H9 (cell line): Measurements from ENCODE around the gene CHID1. TPM values are rescaled to one million over a fixed set of nuclear protein-coding genes. Genes with fewer than 3 reads are reported as not detected.

Experiments used
- DNase-seq: peaks from one replicate; pipeline ENCODE4 v3.0.0-alpha.2; 2017
- H2AFZ ChIP-seq: one replicate; pipeline ENCODE4 v1.6.1; 2013; ENCODE audit warnings: mild to moderate bottlenecking, low read length, control low read depth, moderate library complexity
- H2AK5ac ChIP-seq: 2 replicates; pipeline ENCODE4 v1.6.1; 2013; ENCODE audit warnings: low read length, control low read depth, mixed read lengths; ENCODE audit not compliant: insufficient read length
- H2BK120ac ChIP-seq: one replicate; pipeline ENCODE4 v1.6.1; 2013; ENCODE audit warnings: low read depth, mild to moderate bottlenecking, low read length, control low read depth, inconsistent platforms; ENCODE audit not compliant: poor library complexity, severe bottlenecking
- H2BK12ac ChIP-seq: 2 replicates; pipeline ENCODE4 v1.6.1; 2013; ENCODE audit warnings: low read length, control low read depth, mixed read lengths, low read depth; ENCODE audit not compliant: insufficient read length
- H2BK15ac ChIP-seq: 2 replicates; pipeline ENCODE4 v1.6.1; 2013; ENCODE audit warnings: low read depth, low read length, control low read depth
- H2BK20ac ChIP-seq: one replicate; pipeline ENCODE4 v1.6.1; 2013; ENCODE audit warnings: low read depth, mild to moderate bottlenecking, low read length, control low read depth, inconsistent platforms; ENCODE audit not compliant: poor library complexity, severe bottlenecking
- H2BK5ac ChIP-seq: 2 replicates; pipeline ENCODE4 v1.6.1; 2013; ENCODE audit warnings: low read length, control low read depth, mixed read lengths; ENCODE audit not compliant: insufficient read length
- H3K14ac ChIP-seq: 2 replicates; pipeline ENCODE4 v1.6.1; 2013; ENCODE audit warnings: low read length, control low read depth; ENCODE audit not compliant: insufficient read depth
- H3K18ac ChIP-seq: 2 replicates; pipeline ENCODE4 v1.6.1; 2013; ENCODE audit warnings: low read depth, mild to moderate bottlenecking, mixed read lengths, low read length, control low read depth; ENCODE audit not compliant: insufficient read length
- H3K23ac ChIP-seq: 2 replicates; pipeline ENCODE4 v1.6.1; 2013; ENCODE audit warnings: low read length, control low read depth, mixed read lengths, low read depth; ENCODE audit not compliant: insufficient read length
- H3K23me2 ChIP-seq: 2 replicates; pipeline ENCODE4 v1.6.1; 2013; ENCODE audit warnings: low read depth, mild to moderate bottlenecking, mixed read lengths, low read length, control low read depth; ENCODE audit not compliant: insufficient read length, poor library complexity, severe bottlenecking
- H3K27ac ChIP-seq: 2 replicates; pipeline ENCODE4 v1.5.1; 2013; ENCODE audit warnings: low read length, control low read depth, mixed read lengths, low read depth; ENCODE audit not compliant: insufficient read length
- H3K27me3 ChIP-seq: 2 replicates; pipeline ENCODE4 v1.6.1; 2013; ENCODE audit warnings: low read length, control low read depth, inconsistent platforms; ENCODE audit not compliant: insufficient read depth
- H3K4ac ChIP-seq: 2 replicates; pipeline ENCODE4 v1.6.1; 2013; ENCODE audit warnings: low read depth, mild to moderate bottlenecking, control low read depth, inconsistent platforms, low read length, moderate library complexity
- H3K4me1 ChIP-seq: 2 replicates; pipeline ENCODE4 v1.6.1; 2013; ENCODE audit warnings: low read length, control low read depth, inconsistent platforms; ENCODE audit not compliant: insufficient read depth
- H3K4me2 ChIP-seq: 2 replicates; pipeline ENCODE4 v1.6.1; 2013; ENCODE audit warnings: low read length, control low read depth, mixed read lengths; ENCODE audit not compliant: insufficient read length, insufficient read depth
- H3K56ac ChIP-seq: 2 replicates; pipeline ENCODE4 v1.6.1; 2013; ENCODE audit warnings: low read depth, mild to moderate bottlenecking, mixed read lengths, low read length, control low read depth; ENCODE audit not compliant: insufficient read length
- H3K79me1 ChIP-seq: 2 replicates; pipeline ENCODE4 v1.6.1; 2013; ENCODE audit warnings: low read depth, mild to moderate bottlenecking, moderate library complexity, low read length, control low read depth, inconsistent platforms; ENCODE audit not compliant: insufficient read depth, poor library complexity, severe bottlenecking
- H3K79me2 ChIP-seq: 2 replicates; pipeline ENCODE4 v1.6.1; 2013; ENCODE audit warnings: low read length, control low read depth, inconsistent platforms; ENCODE audit not compliant: insufficient read depth
- H3K9ac ChIP-seq: 2 replicates; pipeline ENCODE4 v1.6.1; 2013; ENCODE audit warnings: low read length, control low read depth, mixed read lengths; ENCODE audit not compliant: insufficient read length; ENCODE audit errors: extremely low read depth
- H3K9me3 ChIP-seq: one replicate; pipeline ENCODE4 v1.6.1; 2013; ENCODE audit warnings: low read depth, low read length, inconsistent platforms; ENCODE audit not compliant: control insufficient read depth
- H3T11ph ChIP-seq: one replicate; pipeline ENCODE4 v1.6.1; 2013; ENCODE audit warnings: mild to moderate bottlenecking, low read length, control low read depth, inconsistent platforms
- H4K20me1 ChIP-seq: one replicate; pipeline ENCODE4 v1.6.1; 2013; ENCODE audit not compliant: control insufficient read depth, insufficient read length, insufficient read depth
- H4K5ac ChIP-seq: 2 replicates; pipeline ENCODE4 v1.6.1; 2013; ENCODE audit warnings: low read depth, mild to moderate bottlenecking, mixed read lengths, low read length, control low read depth; ENCODE audit not compliant: insufficient read length
- H4K8ac ChIP-seq: replicated peaks from 2 replicates; pipeline ENCODE4 v1.6.1; 2013; ENCODE audit warnings: low read length, control low read depth, mixed read lengths, low read depth; ENCODE audit not compliant: insufficient read length
- H4K91ac ChIP-seq: 2 replicates; pipeline ENCODE4 v1.6.1; 2013; ENCODE audit warnings: low read depth, mild to moderate bottlenecking, moderate library complexity, mixed read lengths, low read length, control low read depth; ENCODE audit not compliant: insufficient read length
- H3K27ac Mint-ChIP-seq, 3 experiments: 2 replicates in 2 of 3; 3 replicates in 1 of 3; pipeline ENCODE4 v1.8.0; 2020 to 2021; ENCODE audit warnings: mixed read lengths in 3 of 3, mild to moderate bottlenecking in 1 of 3, moderate library complexity in 1 of 3
- H3K27me3 Mint-ChIP-seq: 2 replicates; pipeline ENCODE4 v1.8.0; 2021; ENCODE audit warnings: low read depth, mild to moderate bottlenecking, moderate library complexity, mixed read lengths
- H3K36me3 Mint-ChIP-seq, 3 experiments: 2 replicates in 2 of 3; 3 replicates in 1 of 3; pipeline ENCODE4 v1.8.0; 2020 to 2021; ENCODE audit warnings: low read depth in 3 of 3, mixed read lengths in 3 of 3; ENCODE audit not compliant: insufficient read depth in 1 of 3
- H3K4me1 Mint-ChIP-seq, 2 experiments: 2 replicates each; pipeline ENCODE4 v1.8.0; 2020; ENCODE audit warnings: mixed read lengths in 2 of 2
- H3K4me3 Mint-ChIP-seq, 2 experiments: 2 replicates in 1 of 2; 3 replicates in 1 of 2; pipeline ENCODE4 v1.8.0; 2020 to 2021; ENCODE audit warnings: mild to moderate bottlenecking in 2 of 2, mixed read lengths in 2 of 2, moderate library complexity in 1 of 2
- H3K9me3 Mint-ChIP-seq, 2 experiments: 2 replicates in 1 of 2; 3 replicates in 1 of 2; pipeline ENCODE4 v1.8.0; 2020; ENCODE audit warnings: mild to moderate bottlenecking in 2 of 2, mixed read lengths in 2 of 2, moderate library complexity in 1 of 2
- CTCF ChIP-seq: fragments of 200-600 bp; sonication (generic); conservative IDR thresholded peaks from 3 replicates; pipeline ENCODE4 v1.8.0; 2021; ENCODE audit warnings: antibody characterized with exemption, mild to moderate bottlenecking
- WGBS: extraction: QIAGEN DNeasy Blood & Tissue Kit; methylation state at CpG from one replicate; pipeline ENCODE4 v1.1.7; 2013; ENCODE audit warnings: missing lambda C conversion rate, low lambda C conversion rate, mixed read lengths; ENCODE audit not compliant: insufficient read length; ENCODE audit errors: extremely low coverage; 5-methylcytosine and 5-hydroxymethylcytosine counted together
- total RNA-seq: library from RNA; stranded (reverse); gene quantifications from 2 replicates; pipeline ENCODE4 v1.2.1, GENCODE V29; 2021

The CHID1 gene
- total RNA-seq, 1 experiment from 2014 or later: 89.4 TPM

DNA sequence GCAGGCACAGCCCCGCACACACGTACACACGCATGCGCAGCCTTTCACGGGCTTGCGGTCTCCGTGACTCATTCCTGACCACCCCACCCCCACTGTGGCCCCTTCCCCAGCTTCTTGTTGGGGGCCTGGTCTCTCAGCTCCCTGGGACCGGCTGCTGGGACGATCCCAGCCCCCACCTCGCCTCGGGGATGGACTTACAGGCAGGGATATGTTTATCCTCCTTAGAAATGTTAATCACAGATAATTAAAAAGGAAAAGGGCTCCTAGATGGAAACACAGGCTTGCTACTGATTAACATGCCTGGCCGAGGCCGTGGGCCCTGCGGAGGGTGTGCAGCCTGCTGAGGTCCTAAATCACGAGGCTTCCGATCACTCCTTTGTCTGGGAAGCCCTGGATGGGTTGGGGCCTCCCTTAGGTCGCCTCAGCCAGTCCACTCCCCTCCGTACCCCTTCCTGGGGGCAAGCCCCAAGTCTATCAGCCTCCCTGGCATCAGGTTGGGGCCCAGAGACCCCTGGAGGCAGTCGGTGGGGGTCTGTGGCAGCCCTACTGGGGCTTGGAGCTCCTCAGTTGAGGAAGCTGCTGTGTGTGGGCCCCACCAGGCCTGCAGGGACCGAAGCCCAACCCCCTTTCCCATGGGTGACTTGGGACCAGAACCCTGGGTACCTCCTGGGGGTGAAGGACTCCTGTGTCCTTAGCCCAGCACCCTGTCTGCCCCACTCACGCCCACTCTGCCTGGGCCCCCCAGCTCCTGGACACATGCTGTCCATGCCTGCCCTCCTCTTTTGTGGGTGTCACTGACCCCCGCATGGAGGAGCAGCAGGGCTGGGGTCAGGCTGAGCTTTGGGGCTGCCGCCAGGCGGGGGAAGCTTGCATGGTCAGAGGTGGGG, 47.3 kb downstream of the CHID1 start:
- H3K4me2 ChIP-seq: no peak overlapping the region
- H2BK5ac ChIP-seq: no peak overlapping the region
- H2BK12ac ChIP-seq: no peak overlapping the region
- no peak overlapping the region for H3K56ac ChIP-seq
- H3K27ac ChIP-seq: no peak overlapping the region
- H3K9ac ChIP-seq: no peak overlapping the region
- H2BK20ac ChIP-seq: no peak overlapping the region
- no peaks in the 10 kb centered on the region for H3K23me2 ChIP-seq
- peak overlapping the region in 1 of 3 experiments; percentile 70; a peak in 2 of 7 replicates for H3K27ac Mint-ChIP-seq
- no peak overlapping the region for H4K8ac ChIP-seq
- H3T11ph ChIP-seq: no peak overlapping the region
- H3K4me1 Mint-ChIP-seq: peaks cover 18 to 51% of the 10 kb centered on the region in 2 experiments
- no peak overlapping the region for H4K5ac ChIP-seq
- H3K79me2 ChIP-seq: no peaks in the 10 kb centered on the region
- DNase-seq: no peak
- H2BK120ac ChIP-seq: no peak overlapping the region
- H2BK15ac ChIP-seq: no peak overlapping the region
- TF ChIP-seq CTCF: no peak
- no peaks in the 10 kb centered on the region for H3K9me3 ChIP-seq
- no peak overlapping the region for H2AK5ac ChIP-seq
- no peaks in the 10 kb centered on the region for H3K9me3 Mint-ChIP-seq
- no peaks in the 10 kb centered on the region; the same call in 1 of the 2 replicates for H3K4me1 ChIP-seq
- no peak overlapping the region for H3K4ac ChIP-seq
- H4K91ac ChIP-seq: no peak overlapping the region
- no peaks in the 10 kb centered on the region for H3K27me3 ChIP-seq
- WGBS: no CpG with 5 or more reads among the region's 24 CpGs
- no peak overlapping the region for H3K23ac ChIP-seq
- no peaks in the 10 kb centered on the region for H4K20me1 ChIP-seq
- H3K4me3 Mint-ChIP-seq: peak overlapping the region in 1 of 2 experiments; percentile 65; a peak in 2 of 5 replicates
- H3K79me1 ChIP-seq: no peaks in the 10 kb centered on the region
- H3K27me3 Mint-ChIP-seq: peaks cover 14% of the 10 kb centered on the region
- 0 out of 2 replicates have a peak overlapping the region, but pooled peaks have one; percentile 16 for H3K14ac ChIP-seq
- H3K36me3 Mint-ChIP-seq: peaks cover 2 to 18% (median 11%) of the 10 kb centered on the region in 3 experiments; a peak in 5 of 7 replicates
- peak overlapping the region; percentile 52 for H3K18ac ChIP-seq
- no peak overlapping the region for H2AFZ ChIP-seq
